ENCODE measurements around the gene SF3B5. TPM values are rescaled to one million over a fixed set of nuclear protein-coding genes. Genes with fewer than 3 reads are reported as not detected.

Gene SF3B5
- 143 and 156 TPM in 2 replicates for total RNA-seq

DNA sequence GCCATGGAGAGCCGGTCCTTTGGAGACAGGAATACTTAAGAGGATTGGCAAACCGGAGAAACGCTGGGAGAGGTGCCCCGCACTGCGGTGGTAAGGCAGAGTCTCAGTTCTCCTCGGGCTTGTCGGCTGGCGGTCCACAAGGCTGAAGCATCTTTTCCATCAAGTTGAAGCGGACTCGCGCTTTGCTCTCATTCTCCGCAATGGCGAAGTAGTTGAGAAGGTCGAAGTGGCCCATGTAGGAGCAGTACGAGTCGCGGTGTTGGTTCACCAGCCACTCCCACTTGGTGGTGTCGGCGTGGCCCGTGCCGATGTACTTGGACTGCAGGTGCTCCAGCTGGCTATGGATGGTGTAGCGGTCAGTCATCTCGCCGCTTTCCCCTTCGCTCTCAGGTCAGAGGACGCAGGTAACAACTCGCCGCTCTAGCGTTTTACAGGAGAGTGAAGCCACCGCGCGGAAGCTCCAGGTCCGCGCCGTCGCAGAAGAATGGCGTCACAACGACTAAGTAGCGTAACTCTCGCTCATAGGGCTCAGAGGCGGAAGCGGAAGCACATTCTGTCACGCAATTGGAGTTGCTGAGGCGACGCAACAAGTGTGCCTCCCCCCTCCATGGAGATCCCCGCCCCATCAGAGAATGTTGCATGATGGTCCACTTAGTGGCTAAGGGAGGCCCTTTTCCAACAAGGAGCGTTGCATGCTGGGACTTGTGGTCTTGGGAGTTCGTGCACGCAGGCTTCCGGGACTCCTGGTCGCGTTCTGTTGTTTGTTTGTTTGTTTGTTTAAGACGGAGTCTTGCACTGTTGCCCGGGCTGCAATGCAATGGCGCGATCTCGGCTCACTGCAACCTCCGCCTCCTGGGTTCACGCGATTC, at the start of gene SF3B5:
TSS of gene SF3B5 (minus strand) at position 440 of the 869 bp plus-strand sequence. CDS start at position 364, 76 bp downstream.

Other genes starting within 250 kb of the SF3B5 start
- gene ZC2HC1B, start 231.1 kb downstream of the SF3B5 start, total RNA-seq = not detected in 2 replicates
- gene PLAGL1, start 87.3 kb downstream of the SF3B5 start, total RNA-seq = 47.9 and 65.9 TPM in 2 replicates
- gene STX11, start 54.9 kb upstream of the SF3B5 start, total RNA-seq = 0.17 and 6.1 TPM in 2 replicates
- 39.4 and 81.8 TPM in 2 replicates for gene UTRN, start 189.8 kb upstream of the SF3B5 start, total RNA-seq

Measured in pericardium fibroblast (primary cell).